HEK293 (cell line): ENCODE data around the gene CSHL1.

Experiments
- CTCF ChIA-PET: fragments of 350-600 bp; formaldehyde crosslinking; extraction: SDS; loops from one replicate; lab custom pipeline; 2021; ENCODE audit warnings: antibody characterized with exemption; lab: Yijun Ruan, JAX
- POLR2A ChIA-PET: fragments of 300-600 bp; formaldehyde crosslinking; extraction: SDS; loops from one replicate; lab custom pipeline; 2020; ENCODE audit warnings: antibody characterized with exemption, inconsistent platforms; lab: Yijun Ruan, JAX
- H3K27ac ChIP-seq: fragments of 200-500 bp; sonication (Bioruptor generic); 2 replicates; pipeline ENCODE4 v1.5.1; 2014; ENCODE audit warnings: low read depth, low read length, control low read depth, inconsistent platforms; ENCODE audit errors: extremely low read depth
- H3K36me3 ChIP-seq, 2 experiments: fragments of 200-500 bp in 1 of 2; sonication (Bioruptor generic) in 1 of 2; 1 replicate in 1 of 2; 2 replicates in 1 of 2; pipeline ENCODE4 v1.5.1; 2014 to 2017; ENCODE audit warnings: inconsistent platforms in 2 of 2, low read length in 2 of 2; ENCODE audit not compliant: control insufficient read depth in 2 of 2, insufficient read depth in 1 of 2
- H3K4me1 ChIP-seq: fragments of 200-500 bp; sonication (Bioruptor generic); 2 replicates; pipeline ENCODE4 v1.5.1; 2014; ENCODE audit warnings: mild to moderate bottlenecking, low read length, inconsistent platforms; ENCODE audit not compliant: control insufficient read depth, insufficient read depth
- H3K4me3 ChIP-seq: 2 replicates; pipeline ENCODE4 v1.5.1; 2011; ENCODE audit warnings: low read depth, mild to moderate bottlenecking, control low read depth, low read length, moderate library complexity
- H3K9me3 ChIP-seq: fragments of 200-500 bp; sonication (Bioruptor generic); 2 replicates; pipeline ENCODE4 v1.5.1; 2014; ENCODE audit warnings: low read depth, low read length, inconsistent platforms; ENCODE audit not compliant: control insufficient read depth, insufficient read depth
- GLI4 ChIP-seq: fragments of 450-650 bp; formaldehyde crosslinking; IDR thresholded peaks from 2 replicates; pipeline ENCODE4 v1.5.1; 2016; ENCODE audit warnings: missing biosample characterization, missing genetic modification characterization
- HOXC10 ChIP-seq: sonication (generic); formaldehyde crosslinking; IDR thresholded peaks from 2 replicates; pipeline ENCODE4 v1.8.1; 2023; ENCODE audit warnings: mild to moderate bottlenecking, missing genetic modification reagents
- KLF1 ChIP-seq: fragments of 450-650 bp; formaldehyde crosslinking; IDR thresholded peaks from 2 replicates; pipeline ENCODE4 v1.5.1; 2016; ENCODE audit warnings: missing biosample characterization, missing genetic modification characterization
- MYNN ChIP-seq: fragments of 450-650 bp; formaldehyde crosslinking; IDR thresholded peaks from 2 replicates; pipeline ENCODE4 v1.5.1; 2016; ENCODE audit warnings: missing biosample characterization, missing genetic modification characterization, borderline replicate concordance
- OSR2 ChIP-seq: fragments of 450-650 bp; formaldehyde crosslinking; IDR thresholded peaks from 2 replicates; pipeline ENCODE4 v1.5.1; 2016; ENCODE audit warnings: missing biosample characterization, missing genetic modification characterization
- REPIN1 ChIP-seq: fragments of 450-650 bp; formaldehyde crosslinking; IDR thresholded peaks from 2 replicates; pipeline ENCODE4 v1.5.1; 2017; ENCODE audit warnings: missing biosample characterization, missing genetic modification characterization, low read depth
- SP7 ChIP-seq: fragments of 450-650 bp; formaldehyde crosslinking; IDR thresholded peaks from 2 replicates; pipeline ENCODE4 v1.5.1; 2016; ENCODE audit warnings: missing biosample characterization, missing genetic modification characterization
- TCF7L2 ChIP-seq: IDR thresholded peaks from 2 replicates; pipeline ENCODE4 v1.6.1; 2011; ENCODE audit warnings: low read depth, mild to moderate bottlenecking, inconsistent platforms, low read length, moderate library complexity, borderline replicate concordance
- ZBTB21 ChIP-seq: fragments of 450-650 bp; formaldehyde crosslinking; IDR thresholded peaks from 2 replicates; pipeline ENCODE4 v1.5.1; 2017; ENCODE audit warnings: missing biosample characterization, missing genetic modification characterization
- ZFP37 ChIP-seq: fragments of 450-650 bp; formaldehyde crosslinking; IDR thresholded peaks from 2 replicates; pipeline ENCODE4 v1.5.1; 2016; ENCODE audit warnings: missing biosample characterization, missing genetic modification characterization
- ZFP41 ChIP-seq: fragments of 450-650 bp; formaldehyde crosslinking; IDR thresholded peaks from 2 replicates; pipeline ENCODE4 v1.5.1; 2016; ENCODE audit warnings: missing biosample characterization, missing genetic modification characterization, borderline replicate concordance
- ZNF112 ChIP-seq: fragments of 450-650 bp; formaldehyde crosslinking; IDR thresholded peaks from 2 replicates; pipeline ENCODE4 v1.5.0; 2017; ENCODE audit warnings: missing biosample characterization, missing genetic modification characterization
- ZNF140 ChIP-seq: fragments of 450-650 bp; formaldehyde crosslinking; IDR thresholded peaks from 2 replicates; pipeline ENCODE4 v1.5.1; 2016; ENCODE audit warnings: missing biosample characterization, missing genetic modification characterization
- ZNF214 ChIP-seq: fragments of 450-650 bp; formaldehyde crosslinking; IDR thresholded peaks from 2 replicates; pipeline ENCODE4 v1.5.1; 2017; ENCODE audit warnings: missing biosample characterization, mild to moderate bottlenecking, missing genetic modification characterization, borderline replicate concordance
- ZNF24 ChIP-seq: fragments of 450-650 bp; formaldehyde crosslinking; IDR thresholded peaks from 2 replicates; pipeline ENCODE4 v1.5.1; 2016; ENCODE audit warnings: missing biosample characterization, missing genetic modification characterization
- ZNF324 ChIP-seq: fragments of 450-650 bp; formaldehyde crosslinking; IDR thresholded peaks from 2 replicates; pipeline ENCODE4 v1.5.1; 2016; ENCODE audit warnings: missing biosample characterization, missing genetic modification characterization
- ZNF354C ChIP-seq: fragments of 450-650 bp; formaldehyde crosslinking; IDR thresholded peaks from 2 replicates; pipeline ENCODE4 v1.5.1; 2016; ENCODE audit warnings: missing biosample characterization, missing genetic modification characterization, low read depth, borderline replicate concordance
- ZNF37A ChIP-seq: fragments of 450-650 bp; IDR thresholded peaks from 2 replicates; pipeline ENCODE4 v1.5.1; 2018; ENCODE audit warnings: missing biosample characterization, missing genetic modification characterization
- ZNF404 ChIP-seq: fragments of 450-650 bp; formaldehyde crosslinking; IDR thresholded peaks from 2 replicates; pipeline ENCODE4 v1.5.1; 2017; ENCODE audit warnings: missing biosample characterization, missing genetic modification characterization
- ZNF514 ChIP-seq: fragments of 450-650 bp; formaldehyde crosslinking; IDR thresholded peaks from 2 replicates; pipeline ENCODE4 v1.5.1; 2016; ENCODE audit warnings: missing biosample characterization, missing genetic modification characterization
- ZNF530 ChIP-seq: fragments of 450-650 bp; formaldehyde crosslinking; IDR thresholded peaks from 2 replicates; pipeline ENCODE4 v1.5.1; 2016; ENCODE audit warnings: low read depth, missing biosample characterization, missing genetic modification characterization
- ZNF560 ChIP-seq: fragments of 450-650 bp; formaldehyde crosslinking; IDR thresholded peaks from 2 replicates; pipeline ENCODE4 v1.5.1; 2017; ENCODE audit warnings: missing biosample characterization, missing genetic modification characterization, borderline replicate concordance
- ZNF571 ChIP-seq: fragments of 450-650 bp; formaldehyde crosslinking; IDR thresholded peaks from 2 replicates; pipeline ENCODE4 v1.5.0; 2017; ENCODE audit warnings: missing biosample characterization, missing genetic modification characterization
- ZNF623 ChIP-seq: fragments of 450-650 bp; formaldehyde crosslinking; IDR thresholded peaks from 2 replicates; pipeline ENCODE4 v1.5.1; 2016; ENCODE audit warnings: missing biosample characterization, missing genetic modification characterization
- ZNF791 ChIP-seq: fragments of 450-650 bp; formaldehyde crosslinking; IDR thresholded peaks from 2 replicates; pipeline ENCODE4 v1.5.1; 2016; ENCODE audit warnings: missing biosample characterization, missing genetic modification characterization
- TF ChIP-seq, protein P1 (sequence below): fragments of 450-650 bp; formaldehyde crosslinking; IDR thresholded peaks from 2 replicates; pipeline ENCODE4; 2016; ENCODE audit warnings: missing biosample characterization, missing genetic modification characterization
- TF ChIP-seq, protein P2 (sequence below): fragments of 450-650 bp; formaldehyde crosslinking; IDR thresholded peaks from 2 replicates; pipeline ENCODE4 v1.5.1; 2016; ENCODE audit warnings: missing biosample characterization, missing genetic modification characterization
- TF ChIP-seq, protein P3 (sequence below): fragments of 450-650 bp; formaldehyde crosslinking; IDR thresholded peaks from 2 replicates; pipeline ENCODE4 v1.5.1; 2016; ENCODE audit warnings: missing biosample characterization, missing genetic modification characterization, borderline replicate concordance

CSHL1 gene

DNA sequence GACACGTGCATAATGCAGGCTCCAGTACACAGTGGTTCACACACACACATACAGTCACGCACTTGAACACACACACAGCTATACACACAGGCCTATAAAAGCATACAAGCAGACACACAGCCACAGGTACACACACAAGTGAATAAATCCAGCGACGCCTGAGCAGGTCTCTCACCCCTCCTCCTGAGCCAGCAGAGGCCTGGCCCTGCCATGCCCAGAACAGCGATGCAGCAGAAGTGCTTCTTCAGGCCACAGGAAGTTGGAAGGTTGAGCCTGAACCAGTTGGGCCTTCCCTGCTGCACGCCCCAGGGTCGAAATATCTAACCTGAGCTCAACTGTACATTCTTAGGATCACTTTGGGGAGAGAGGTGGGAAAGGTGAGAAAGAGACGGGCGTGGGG is 28.3 kb upstream of the CSHL1 start:
- Histone ChIP-seq H3K27ac (no peak overlapping the region), H3K36me3 (no peaks in the 10 kb centered on the region), H3K9me3 (no peaks in the 10 kb centered on the region), H3K4me1 (no peaks in the 10 kb centered on the region), H3K4me3 (no peak overlapping the region)
- TF ChIP-seq KLF1 (tag by site-specific recombination) (no peak), ZFP37 (tag by site-specific recombination) (no peak)
- TF ChIP-seq, protein P1, sequence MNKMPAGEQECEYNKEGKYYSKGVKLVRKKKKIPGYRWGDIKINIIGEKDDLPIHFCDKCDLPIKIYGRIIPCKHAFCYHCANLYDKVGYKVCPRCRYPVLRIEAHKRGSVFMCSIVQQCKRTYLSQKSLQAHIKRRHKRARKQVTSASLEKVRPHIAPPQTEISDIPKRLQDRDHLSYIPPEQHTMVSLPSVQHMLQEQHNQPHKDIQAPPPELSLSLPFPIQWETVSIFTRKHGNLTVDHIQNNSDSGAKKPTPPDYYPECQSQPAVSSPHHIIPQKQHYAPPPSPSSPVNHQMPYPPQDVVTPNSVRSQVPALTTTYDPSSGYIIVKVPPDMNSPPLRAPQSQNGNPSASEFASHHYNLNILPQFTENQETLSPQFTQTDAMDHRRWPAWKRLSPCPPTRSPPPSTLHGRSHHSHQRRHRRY = no peak
- CTCF ChIA-PET = no interaction called here
- POLR2A ChIA-PET = no interaction called here

DNA sequence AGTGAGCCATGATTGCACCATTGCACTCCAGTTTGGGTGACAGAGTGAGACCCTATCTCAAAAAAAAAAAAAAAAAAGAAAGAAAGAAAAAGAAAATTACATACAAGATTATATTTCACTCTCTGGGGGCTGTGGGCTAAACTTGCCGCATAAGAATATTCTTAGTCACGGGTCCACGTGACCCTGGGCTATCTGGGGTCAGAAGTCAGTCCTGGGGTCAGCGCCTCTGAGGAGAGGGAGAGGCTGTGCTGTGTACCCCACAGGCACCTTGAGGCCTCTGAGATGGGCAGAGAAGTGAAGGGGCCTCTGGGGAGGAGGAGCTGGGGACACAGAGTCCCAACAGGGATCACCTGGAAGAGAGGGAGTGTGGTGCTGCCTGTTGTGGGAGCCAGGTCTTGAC is 26.9 kb upstream of the CSHL1 start:
- Histone ChIP-seq H3K9me3 (no peaks in the 10 kb centered on the region), H3K27ac (no peak overlapping the region), H3K4me1 (no peaks in the 10 kb centered on the region), H3K4me3 (no peak overlapping the region), H3K36me3 (no peaks in the 10 kb centered on the region)
- TF ChIP-seq HOXC10 (CRISPR knock-in tag) (no peak), OSR2 (tag by site-specific recombination) (no peak), SP7 (tag by site-specific recombination) (no peak), ZNF514 (tag by site-specific recombination) (no peak), ZNF530 (no peak), ZNF112 (tag by site-specific recombination) (no peak), MYNN (tag by site-specific recombination) (no peak), ZNF37A (no peak), ZNF24 (tag by site-specific recombination) (no peak), ZNF571 (no peak)
- TF ChIP-seq, protein P2, sequence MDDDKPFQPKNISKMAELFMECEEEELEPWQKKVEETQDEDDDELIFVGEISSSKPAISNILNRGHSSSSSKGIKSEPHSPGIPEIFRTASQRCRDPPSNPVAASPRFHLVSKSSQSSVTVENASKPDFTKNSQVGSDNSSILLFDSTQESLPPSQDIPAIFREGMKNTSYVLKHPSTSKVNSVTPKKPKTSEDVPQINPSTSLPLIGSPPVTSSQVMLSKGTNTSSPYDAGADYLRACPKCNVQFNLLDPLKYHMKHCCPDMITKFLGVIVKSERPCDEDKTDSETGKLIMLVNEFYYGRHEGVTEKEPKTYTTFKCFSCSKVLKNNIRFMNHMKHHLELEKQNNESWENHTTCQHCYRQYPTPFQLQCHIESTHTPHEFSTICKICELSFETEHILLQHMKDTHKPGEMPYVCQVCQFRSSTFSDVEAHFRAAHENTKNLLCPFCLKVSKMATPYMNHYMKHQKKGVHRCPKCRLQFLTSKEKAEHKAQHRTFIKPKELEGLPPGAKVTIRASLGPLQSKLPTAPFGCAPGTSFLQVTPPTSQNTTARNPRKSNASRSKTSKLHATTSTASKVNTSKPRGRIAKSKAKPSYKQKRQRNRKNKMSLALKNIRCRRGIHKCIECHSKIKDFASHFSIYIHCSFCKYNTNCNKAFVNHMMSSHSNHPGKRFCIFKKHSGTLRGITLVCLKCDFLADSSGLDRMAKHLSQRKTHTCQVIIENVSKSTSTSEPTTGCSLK (tag by site-specific recombination) = no peak
- CTCF ChIA-PET = no interaction called here
- POLR2A ChIA-PET = no interaction called here

DNA sequence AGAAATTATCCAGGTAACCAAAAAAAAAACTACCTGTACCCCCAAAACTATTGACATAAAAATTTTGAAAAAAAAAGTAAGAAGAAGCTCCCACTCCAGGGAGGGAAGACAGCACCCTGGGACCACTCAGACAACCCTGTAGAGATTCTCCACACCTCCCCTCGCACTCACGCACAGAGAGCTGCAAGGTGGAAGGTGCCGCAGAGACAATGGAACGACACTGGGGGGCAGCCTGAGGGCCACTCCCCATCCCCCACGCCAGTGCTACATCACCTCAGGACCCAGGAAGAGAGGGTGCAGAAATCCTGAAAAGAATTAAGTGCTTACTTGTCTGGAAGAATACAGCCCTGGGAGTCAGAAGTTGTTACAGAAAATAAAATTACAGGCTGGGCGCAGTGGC is 26.3 kb upstream of the CSHL1 start:
- H3K4me3 ChIP-seq = no peak overlapping the region
- H3K4me1 ChIP-seq = no peaks in the 10 kb centered on the region
- ChIA-PET POLR2A (interaction anchor here (0.7 kb wide), 1 partner anchor 141 kb away, joined by 3 read pairs; no protein-coding TSS in a partner anchor), CTCF (interaction anchor here (0.7 to 0.8 kb wide), 2 partner anchors 9 to 102 kb away, joined by 3 read pairs; no protein-coding TSS in a partner anchor)
- TF ChIP-seq ZFP41 (tag by site-specific recombination) = no peak
- TF ChIP-seq, protein P3, sequence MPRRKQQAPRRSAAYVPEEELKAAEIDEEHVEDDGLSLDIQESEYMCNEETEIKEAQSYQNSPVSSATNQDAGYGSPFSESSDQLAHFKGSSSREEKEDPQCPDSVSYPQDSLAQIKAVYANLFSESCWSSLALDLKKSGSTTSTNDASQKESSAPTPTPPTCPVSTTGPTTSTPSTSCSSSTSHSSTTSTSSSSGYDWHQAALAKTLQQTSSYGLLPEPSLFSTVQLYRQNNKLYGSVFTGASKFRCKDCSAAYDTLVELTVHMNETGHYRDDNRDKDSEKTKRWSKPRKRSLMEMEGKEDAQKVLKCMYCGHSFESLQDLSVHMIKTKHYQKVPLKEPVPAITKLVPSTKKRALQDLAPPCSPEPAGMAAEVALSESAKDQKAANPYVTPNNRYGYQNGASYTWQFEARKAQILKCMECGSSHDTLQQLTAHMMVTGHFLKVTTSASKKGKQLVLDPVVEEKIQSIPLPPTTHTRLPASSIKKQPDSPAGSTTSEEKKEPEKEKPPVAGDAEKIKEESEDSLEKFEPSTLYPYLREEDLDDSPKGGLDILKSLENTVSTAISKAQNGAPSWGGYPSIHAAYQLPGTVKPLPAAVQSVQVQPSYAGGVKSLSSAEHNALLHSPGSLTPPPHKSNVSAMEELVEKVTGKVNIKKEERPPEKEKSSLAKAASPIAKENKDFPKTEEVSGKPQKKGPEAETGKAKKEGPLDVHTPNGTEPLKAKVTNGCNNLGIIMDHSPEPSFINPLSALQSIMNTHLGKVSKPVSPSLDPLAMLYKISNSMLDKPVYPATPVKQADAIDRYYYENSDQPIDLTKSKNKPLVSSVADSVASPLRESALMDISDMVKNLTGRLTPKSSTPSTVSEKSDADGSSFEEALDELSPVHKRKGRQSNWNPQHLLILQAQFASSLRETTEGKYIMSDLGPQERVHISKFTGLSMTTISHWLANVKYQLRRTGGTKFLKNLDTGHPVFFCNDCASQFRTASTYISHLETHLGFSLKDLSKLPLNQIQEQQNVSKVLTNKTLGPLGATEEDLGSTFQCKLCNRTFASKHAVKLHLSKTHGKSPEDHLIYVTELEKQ (tag by site-specific recombination) = no peak
- no peak for TF ChIP-seq ZNF354C (tag by site-specific recombination)
- no peak for TF ChIP-seq ZNF404 (tag by site-specific recombination)
- no peak for TF ChIP-seq TCF7L2
- no peak for TF ChIP-seq ZNF560 (tag by site-specific recombination)
- no peak for TF ChIP-seq REPIN1 (tag by site-specific recombination)
- no peak for TF ChIP-seq ZNF623
- TF ChIP-seq ZNF324 (tag by site-specific recombination) = no peak
- TF ChIP-seq ZBTB21 (tag by site-specific recombination) = no peak
- TF ChIP-seq ZNF791 (tag by site-specific recombination) = no peak
- TF ChIP-seq ZNF140 = no peak
- TF ChIP-seq ZNF214 (tag by site-specific recombination) = no peak
- TF ChIP-seq GLI4 (tag by site-specific recombination) = no peak
- H3K9me3 ChIP-seq = no peaks in the 10 kb centered on the region
- no peak overlapping the region for H3K27ac ChIP-seq
- no peaks in the 10 kb centered on the region for H3K36me3 ChIP-seq
